HepG2 (cell line): ENCODE data around the gene CELF4. TPM values are rescaled to one million over a fixed set of nuclear protein-coding genes. Genes with fewer than 3 reads are reported as not detected.
A peak's percentile ranks its signal among the peaks of the same experiment; 100 is the strongest.

Experiments
- ATAC-seq: fragments of 200-7000 bp; cut with Tn5 transposase; 3 replicates; pipeline ENCODE4 v1.9.1; 2020; ENCODE audit warnings: mild to moderate bottlenecking, moderate library complexity
- BruUV-seq: library from RNA; stranded (reverse); fragments of 400-500 nt; replicated peaks from 2 replicates; lab custom pipeline; 2021; lab: Mats Ljungman, UMichigan
- CTCF ChIA-PET: fragments of 300-600 bp; formaldehyde crosslinking; extraction: SDS; loops from one replicate; lab custom pipeline; 2021; ENCODE audit warnings: low total read pairs, inconsistent platforms, low intra/inter-chr PET ratio; lab: Yijun Ruan, JAX
- POLR2A ChIA-PET: fragments of 350-600 bp; sonication (Branson Sonifier 250); formaldehyde crosslinking; loops from one replicate; lab custom pipeline; 2020; ENCODE audit warnings: antibody characterized with exemption, inconsistent platforms; lab: Yijun Ruan, JAX
- DNase-seq: peaks from one replicate; pipeline ENCODE4 v3.0.0-alpha.2; 2015; ENCODE audit warnings: low spot score
- FAIRE-seq: peaks from 3 replicates; lab custom pipeline; 2011; peaks lifted over from hg19 to GRCh38; lab: Jason Lieb, UNC
- H2AFZ ChIP-seq: one replicate; pipeline ENCODE4 v1.6.1; 2011; ENCODE audit warnings: low read length, inconsistent platforms
- H3K27ac ChIP-seq: fragments of 300-600 bp; 3 replicates; pipeline ENCODE4 v1.8.0; 2011; ENCODE audit warnings: mixed run types, mild to moderate bottlenecking, mixed read lengths, low read length, inconsistent platforms; ENCODE audit not compliant: insufficient read depth; ENCODE audit errors: extremely low read length
- H3K27me3 ChIP-seq, 2 experiments: fragments of 200-600 bp in 1 of 2; 2 replicates in 1 of 2; 3 replicates in 1 of 2; pipeline versions ENCODE4 v1.6.0 to v1.8.0; 2011; ENCODE audit warnings: low read length in 2 of 2, mild to moderate bottlenecking in 2 of 2, moderate library complexity in 2 of 2, inconsistent platforms in 1 of 2; ENCODE audit not compliant: insufficient read depth in 2 of 2, control insufficient read depth in 1 of 2
- H3K36me3 ChIP-seq, 2 experiments: fragments of 200-600 bp in 1 of 2; replicated peaks in 1 of 2; 2 replicates in 1 of 2; 3 replicates in 1 of 2; pipeline versions ENCODE4 v1.5.1 to v1.8.0; 2011; ENCODE audit warnings: low read length in 2 of 2, inconsistent platforms in 1 of 2; ENCODE audit not compliant: insufficient read depth in 2 of 2, control insufficient read depth in 1 of 2
- H3K4me1 ChIP-seq: 2 replicates; pipeline ENCODE4 v1.5.1; 2012; ENCODE audit warnings: low read length, inconsistent platforms; ENCODE audit not compliant: insufficient read depth
- H3K4me2 ChIP-seq: 2 replicates; pipeline ENCODE4 v1.6.0; 2011; ENCODE audit warnings: low read depth, low read length, inconsistent platforms
- H3K4me3 ChIP-seq, 3 experiments: fragments of 200-600 bp in 1 of 3; sonication (generic), shearing (Covaris generic) in 1 of 3; replicated peaks in 1 of 3; 2 replicates each; pipeline ENCODE4 v1.5.1; 2011 to 2016; ENCODE audit warnings: low read length in 3 of 3, inconsistent platforms in 2 of 3, low read depth in 2 of 3, mild to moderate bottlenecking in 2 of 3, control low read depth in 1 of 3, mixed read lengths in 1 of 3; ENCODE audit not compliant: insufficient read depth in 1 of 3
- H3K79me2 ChIP-seq: one replicate; pipeline ENCODE4 v1.6.1; 2011; ENCODE audit warnings: low read length, inconsistent platforms; ENCODE audit not compliant: insufficient read depth
- H3K9ac ChIP-seq: 2 replicates; pipeline ENCODE4 v1.6.0; 2011; ENCODE audit warnings: mild to moderate bottlenecking, low read depth, low read length, inconsistent platforms; ENCODE audit not compliant: insufficient read depth
- H3K9me3 ChIP-seq: 2 replicates; pipeline ENCODE4 v1.5.1; 2012; ENCODE audit warnings: mild to moderate bottlenecking, low read length
- H4K20me1 ChIP-seq: 2 replicates; pipeline ENCODE4 v1.6.0; 2011; ENCODE audit warnings: inconsistent platforms, mild to moderate bottlenecking, low read length, moderate library complexity; ENCODE audit not compliant: insufficient read depth
- CTCF ChIP-seq: sonication (generic); formaldehyde crosslinking; IDR thresholded peaks from 2 replicates; pipeline ENCODE4 v1.5.0; 2020; ENCODE audit warnings: mild to moderate bottlenecking, missing genetic modification reagents, moderate library complexity
- STAG1 ChIP-seq: sonication (generic); formaldehyde crosslinking; IDR thresholded peaks from 2 replicates; pipeline ENCODE4 v1.4.0; 2020; ENCODE audit warnings: missing genetic modification reagents
- WGBS: methylation state at CpG from one replicate; pipeline ENCODE4 v1.1.6; 2017; ENCODE audit warnings: low lambda C conversion rate; 5-methylcytosine and 5-hydroxymethylcytosine counted together
- in situ Hi-C: cut with HindIII; loops from 2 replicates; pipeline ENCODE4 v1.10.0; 2017; ENCODE audit warnings: low pct_unique_long_range_greater_than_20kb; ENCODE audit not compliant: extremely low pct_ligation_motif_present
- intact Hi-C: fragments of 100-400 bp; cut with micrococcal nuclease; formaldehyde crosslinking; loops from one replicate; pipeline ENCODE4 v1.10.0; 2022; ENCODE audit not compliant: unreplicated experiment
- polyA plus RNA-seq, 8 experiments: library from polyadenylated mRNA; depleted of rRNA in 3 of 8; stranded (reverse) in 7 of 8; unstranded in 1 of 8; fragments of >200 nt; fragmentation: Illumina TruSeq in 4 of 8; extraction: Trizol in 4 of 8; gene quantifications; 2 replicates each; pipeline versions ENCODE4 v1.2.1 to v1.2.3, GENCODE V29; 2011 to 2016; ENCODE audit warnings: low read depth in 4 of 8, missing spikeins in 1 of 8, mixed read lengths in 1 of 8; ENCODE audit not compliant: insufficient read depth in 1 of 8
- total RNA-seq, 5 experiments: library from RNA; depleted of rRNA; stranded (reverse); fragments of >200 nt; fragmentation: Illumina TruSeq; extraction: Trizol; gene quantifications; 2 replicates each; pipeline ENCODE4 v1.2.3, GENCODE V29; 2016; ENCODE audit warnings: low read depth in 1 of 5
- TF ChIP-seq, protein P1 (sequence below): sonication (generic); formaldehyde crosslinking; IDR thresholded peaks from 2 replicates; pipeline ENCODE4 v1.4.0; 2020; ENCODE audit warnings: missing genetic modification reagents, borderline replicate concordance

CELF4 gene
- total and polyA plus RNA-seq, 2 of the 13 experiments (the other 11 are each of a cell fraction or from before 2014, with no cell fraction given) = not detected

DNA sequence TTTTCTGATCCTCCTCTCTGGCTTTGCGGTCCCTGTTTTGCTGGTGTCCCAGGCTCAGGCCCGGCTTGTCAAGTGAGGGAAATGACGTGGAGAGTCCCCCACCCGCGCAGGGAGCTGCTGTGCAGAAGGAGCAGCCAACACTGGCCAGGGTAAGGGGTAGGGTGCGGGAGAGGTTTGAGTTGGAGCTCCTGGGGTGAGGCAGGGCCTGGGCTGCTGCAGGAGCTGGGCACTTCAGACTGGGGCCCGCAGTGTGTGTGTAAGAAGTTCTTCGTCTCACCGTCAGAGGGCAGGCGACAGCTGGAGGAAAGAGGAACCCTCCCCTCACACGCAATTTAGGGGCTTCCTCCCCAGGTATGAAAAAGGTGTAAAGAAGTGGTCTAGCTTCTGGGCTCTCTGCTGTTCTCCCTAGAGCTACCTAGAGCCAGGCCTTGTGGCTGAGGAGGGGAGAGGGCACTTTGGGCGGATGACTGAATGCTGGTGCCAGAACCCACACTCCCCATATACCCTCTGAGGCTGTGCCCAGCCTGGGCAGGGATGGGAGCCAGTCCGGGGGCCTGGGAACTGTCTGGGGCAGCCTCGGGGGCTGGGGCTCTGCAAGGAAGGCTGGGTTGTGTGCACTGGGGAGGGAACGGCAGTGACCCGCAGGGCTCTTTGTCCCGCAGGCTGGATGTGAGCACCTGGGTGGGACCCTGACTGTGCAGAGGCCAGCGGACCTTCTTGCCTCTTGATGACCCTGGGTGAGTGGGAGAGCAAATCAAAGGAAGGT is 11.8 kb downstream of the CELF4 start:
- peak; percentile 91 for ATAC-seq

More for the DNA sequence above, 11.8 kb downstream of the CELF4 start:
- TF ChIP-seq CTCF (CRISPR knock-in tag) (peak; percentile 43), STAG1 (CRISPR knock-in tag) (0 out of 2 replicates have a peak, but pooled peaks have one; percentile 11)
- TF ChIP-seq, protein P1, sequence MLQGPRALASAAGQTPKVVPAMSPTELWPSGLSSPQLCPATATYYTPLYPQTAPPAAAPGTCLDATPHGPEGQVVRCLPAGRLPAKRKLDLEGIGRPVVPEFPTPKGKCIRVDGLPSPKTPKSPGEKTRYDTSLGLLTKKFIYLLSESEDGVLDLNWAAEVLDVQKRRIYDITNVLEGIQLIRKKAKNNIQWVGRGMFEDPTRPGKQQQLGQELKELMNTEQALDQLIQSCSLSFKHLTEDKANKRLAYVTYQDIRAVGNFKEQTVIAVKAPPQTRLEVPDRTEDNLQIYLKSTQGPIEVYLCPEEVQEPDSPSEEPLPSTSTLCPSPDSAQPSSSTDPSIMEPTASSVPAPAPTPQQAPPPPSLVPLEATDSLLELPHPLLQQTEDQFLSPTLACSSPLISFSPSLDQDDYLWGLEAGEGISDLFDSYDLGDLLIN = no peak
- in situ Hi-C loops (no loop called here), intact Hi-C loops (no loop called here)
- Histone ChIP-seq H3K27ac (no peak overlapping the region), H3K27me3 (peaks cover 0 to 29% of the 10 kb centered on the region in 2 experiments; a peak in 3 of 5 replicates), H3K4me1 (no peaks in the 10 kb centered on the region), H3K79me2 (no peaks in the 10 kb centered on the region), H3K36me3 (no peaks in the 10 kb centered on the region), H4K20me1 (no peaks in the 10 kb centered on the region), H3K4me3 (no peak overlapping the region), H2AFZ (no peak overlapping the region), H3K9ac (no peak overlapping the region), H3K9me3 (no peaks in the 10 kb centered on the region), H3K4me2 (no peak overlapping the region)
- no TSS peak for BruUV-seq
- ChIA-PET CTCF (no interaction called here), POLR2A (no interaction called here)
- no peak for FAIRE-seq
- 16% methylated on average over 7 of the region's 18 CpGs for WGBS
- DNase-seq = no peak
